ENCODE data around the gene NLRP7. TPM values are rescaled to one million over a fixed set of nuclear protein-coding genes. Genes with fewer than 3 reads are reported as not detected.
"Not testable (repeated sequence)": the region's sequence is repeated elsewhere in the genome, so short reads cannot be mapped to it uniquely, and the experiment has no call there.

NLRP7 gene
- not detected for polyA plus RNA-seq (ENCODE audit: low read depth in 6 of 6)

DNA sequence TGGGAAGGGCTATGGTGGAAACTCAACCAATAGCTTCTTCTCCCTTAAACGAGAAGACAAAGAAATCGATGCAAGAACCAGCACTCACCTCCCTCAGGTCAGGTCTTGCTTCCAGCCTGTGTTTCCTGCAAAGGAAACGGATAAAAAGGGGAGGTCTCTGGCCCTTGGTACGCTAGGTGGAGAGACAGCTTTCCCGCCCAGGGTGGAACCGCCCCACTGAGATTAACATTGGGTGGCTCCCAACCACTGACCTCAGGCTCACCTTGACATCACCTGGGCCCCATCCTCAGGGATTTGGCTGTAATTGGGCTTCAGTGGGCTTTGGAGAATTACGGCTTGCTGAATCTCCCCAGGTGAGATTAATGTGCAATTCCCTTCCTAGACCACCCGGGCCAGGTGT, at the start of gene NLRP7:
Gene NLRP7, minus strand, starts transcription at position 150 of the 400 bp plus-strand sequence.
- no peak for ATAC-seq (ENCODE audit: low read depth in 2 of 2)
- Mint-ChIP-seq H3K9me3 (peaks cover 0 to 2% (median 0%) of the 10 kb centered on the region in 7 donors), H3K4me1 (peaks cover 10 to 26% (median 12%) of the 10 kb centered on the region in 3 donors), H3K36me3 (no peaks in the 10 kb centered on the region), H3K4me3 (peak within 1 kb of the TSS in 1 of 8 donors; percentile 29), H3K27ac (peak within 1 kb of the TSS in 2 of 6 donors; percentile 36 to 49), H3K27me3 (peaks cover 0 to 13% (median 13%) of the 10 kb centered on the region in 3 donors)
- DNase-seq = no peak

- DNase-seq (no peak), ATAC-seq (ENCODE audit: low read depth in 2 of 2) (no peak)
- Mint-ChIP-seq H3K4me1 (no peaks in the 10 kb centered on the region), H3K9me3 (peaks cover 0 to 6% (median 3%) of the 10 kb centered on the region in 7 donors), H3K4me3 (no peak overlapping the region), H3K27me3 (peaks cover 0 to 1% (median 1%) of the 10 kb centered on the region in 3 donors), H3K27ac (peak overlapping the region in 1 of 6 donors; percentile 38), H3K36me3 (peaks cover under 1 to 9% of the 10 kb centered on the region in 2 donors)
Observed at GRCh38 chr19:54995561-54995960, 48.2 kb upstream of the NLRP7 start.

- H3K27ac Mint-ChIP-seq; H3K4me3 Mint-ChIP-seq; ATAC-seq (ENCODE audit: low read depth in 2 of 2); DNase-seq; H3K36me3 Mint-ChIP-seq; H3K4me1 Mint-ChIP-seq; H3K9me3 Mint-ChIP-seq: not testable (repeated sequence)
- H3K27me3 Mint-ChIP-seq = peaks cover 0 to 14% (median 0%) of the 10 kb centered on the region in 3 donors
Observed at GRCh38 chr19:54989531-54989930, 42.2 kb upstream of the NLRP7 start.

- not testable (repeated sequence) for H3K4me1 Mint-ChIP-seq; DNase-seq; H3K36me3 Mint-ChIP-seq; H3K9me3 Mint-ChIP-seq; ATAC-seq (ENCODE audit: low read depth in 2 of 2); H3K27ac Mint-ChIP-seq; H3K4me3 Mint-ChIP-seq
- peaks cover 0 to 13% (median 0%) of the 10 kb centered on the region in 3 donors for H3K27me3 Mint-ChIP-seq
Observed at GRCh38 chr19:54982562-54982961, 35.2 kb upstream of the NLRP7 start.

DNA sequence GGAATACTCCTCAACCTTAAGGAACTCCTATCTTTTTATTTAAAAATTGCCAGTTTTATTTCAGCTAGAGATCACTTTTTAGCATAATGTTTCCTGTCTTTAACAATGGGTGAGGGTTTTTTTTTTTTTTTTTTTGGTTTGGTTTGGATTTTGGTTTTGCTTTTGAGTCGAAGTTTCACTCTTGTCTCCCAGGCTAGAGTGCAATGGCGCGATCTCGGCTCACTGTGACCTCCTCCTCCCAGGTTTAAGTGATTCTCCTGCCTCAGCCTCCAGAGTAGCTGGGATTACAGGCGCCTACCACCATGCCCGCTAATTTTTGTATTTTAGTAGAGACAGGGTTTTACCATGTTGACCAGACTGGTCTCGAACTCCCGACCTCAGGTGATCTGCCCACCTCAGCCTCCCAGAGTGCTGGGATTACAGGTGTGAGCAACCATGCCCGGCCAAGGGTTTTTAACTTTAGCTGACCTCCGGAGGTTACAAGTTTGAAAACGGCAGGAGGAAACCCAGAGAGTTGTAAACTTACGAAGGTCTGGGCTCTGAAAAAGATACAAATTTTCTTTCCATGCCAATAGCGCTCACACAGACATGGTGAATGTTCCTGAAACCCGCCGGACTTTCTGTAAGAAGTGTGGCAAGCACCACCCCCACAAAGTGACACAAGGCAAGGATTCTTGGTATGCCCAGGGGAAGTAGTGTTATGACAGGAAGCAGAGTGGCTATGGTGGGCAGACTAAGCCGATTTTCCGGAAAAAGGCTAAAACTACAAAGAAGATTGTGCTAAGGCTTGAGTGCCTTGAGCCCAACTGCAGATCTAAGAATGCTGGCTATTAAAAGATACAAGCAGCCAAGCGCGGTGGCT, 26.1 kb upstream of the NLRP7 start:
- H3K4me1 Mint-ChIP-seq; DNase-seq; ATAC-seq (ENCODE audit: low read depth in 2 of 2); H3K27me3 Mint-ChIP-seq; H3K36me3 Mint-ChIP-seq: not testable (repeated sequence)
- Mint-ChIP-seq H3K27ac (peak overlapping the region in 2 of 6 donors; percentile 41 to 49), H3K4me3 (peak overlapping the region in 1 of 8 donors; percentile 49), H3K9me3 (peaks cover 0 to 17% (median 0%) of the 10 kb centered on the region in 7 donors)

- not testable (repeated sequence) for H3K36me3 Mint-ChIP-seq; H3K27ac Mint-ChIP-seq; ATAC-seq (ENCODE audit: low read depth in 2 of 2); H3K4me3 Mint-ChIP-seq; DNase-seq; H3K27me3 Mint-ChIP-seq
- Mint-ChIP-seq H3K4me1 (peaks cover 0 to 13% (median 8%) of the 10 kb centered on the region in 3 donors), H3K9me3 (peaks cover 0 to 17% (median 0%) of the 10 kb centered on the region in 7 donors)
Observed at GRCh38 chr19:54971446-54971845, 24.1 kb upstream of the NLRP7 start.

DNA sequence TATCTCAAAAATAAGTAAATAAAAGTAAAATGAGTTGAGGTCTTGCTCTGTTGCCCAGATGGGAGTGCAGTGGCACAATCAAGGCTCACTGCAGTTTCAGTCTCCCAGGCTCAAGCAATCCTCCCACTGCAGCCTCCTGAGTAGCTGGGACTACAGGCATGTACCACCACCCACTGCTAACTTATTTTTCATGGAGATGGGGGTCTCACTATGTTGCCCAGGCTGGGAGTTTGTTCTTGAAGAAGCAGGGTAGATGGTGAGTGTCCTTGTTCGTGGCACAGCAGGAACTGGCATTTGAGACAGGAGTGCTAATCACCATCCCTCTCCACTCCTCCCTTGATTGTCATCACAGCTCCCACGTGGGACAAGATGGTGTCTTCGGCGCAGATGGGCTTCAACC, 22.3 kb upstream of the NLRP7 start:
- DNase-seq = no peak
- no peak for ATAC-seq (ENCODE audit: low read depth in 2 of 2)
- Mint-ChIP-seq H3K4me3 (no peak overlapping the region), H3K27me3 (peaks cover 0 to 9% (median 0%) of the 10 kb centered on the region in 3 donors), H3K4me1 (peaks cover 0 to 14% (median 8%) of the 10 kb centered on the region in 3 donors), H3K36me3 (peaks cover 0 to 6% of the 10 kb centered on the region in 2 donors), H3K9me3 (peaks cover 0 to 17% (median 0%) of the 10 kb centered on the region in 7 donors), H3K27ac (no peak overlapping the region)

DNA sequence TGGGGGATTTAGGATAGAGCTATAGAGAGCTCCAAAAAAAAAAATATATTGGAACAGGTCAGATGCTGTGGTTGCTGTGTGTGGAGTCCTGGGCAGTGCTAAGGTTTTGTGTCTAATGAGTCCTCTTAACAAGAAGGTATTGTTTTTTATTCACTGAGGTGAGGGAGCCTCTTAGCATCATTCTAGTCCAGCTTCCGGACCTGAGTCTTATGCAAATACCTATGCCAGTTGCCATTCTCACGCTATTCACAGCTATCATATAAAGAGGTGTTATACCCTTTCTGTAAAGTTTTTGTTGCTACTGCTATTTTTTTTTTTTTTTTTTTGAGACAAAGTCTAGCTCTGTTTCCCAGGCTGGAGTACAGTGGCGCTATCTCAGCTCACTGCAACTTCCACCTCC, 20.3 kb upstream of the NLRP7 start:
- no peak for ATAC-seq (ENCODE audit: low read depth in 2 of 2)
- H3K36me3 Mint-ChIP-seq = peaks cover 0 to 6% of the 10 kb centered on the region in 2 donors
- no peak overlapping the region for H3K27ac Mint-ChIP-seq

GRCh38 chr19:54965055-54965454, 17.7 kb upstream of the NLRP7 start:
- H3K4me3 Mint-ChIP-seq, H3K27ac Mint-ChIP-seq, H3K36me3 Mint-ChIP-seq, H3K27me3 Mint-ChIP-seq, DNase-seq, H3K4me1 Mint-ChIP-seq, H3K9me3 Mint-ChIP-seq: not testable (repeated sequence)
- ATAC-seq (ENCODE audit: low read depth in 2 of 2) = peak; percentile 46 to 62

More for the DNA sequence above, 20.3 kb upstream of the NLRP7 start:
- Mint-ChIP-seq H3K4me3 (peak overlapping the region in 5 of 8 donors; percentile 3 to 69 (median 44)), H3K27me3 (peaks cover 0 to 9% (median 0%) of the 10 kb centered on the region in 3 donors), H3K9me3 (peaks cover 0 to 19% (median 0%) of the 10 kb centered on the region in 7 donors), H3K4me1 (peaks cover 0 to 5% (median 0%) of the 10 kb centered on the region in 3 donors)
- DNase-seq = no peak

DNA sequence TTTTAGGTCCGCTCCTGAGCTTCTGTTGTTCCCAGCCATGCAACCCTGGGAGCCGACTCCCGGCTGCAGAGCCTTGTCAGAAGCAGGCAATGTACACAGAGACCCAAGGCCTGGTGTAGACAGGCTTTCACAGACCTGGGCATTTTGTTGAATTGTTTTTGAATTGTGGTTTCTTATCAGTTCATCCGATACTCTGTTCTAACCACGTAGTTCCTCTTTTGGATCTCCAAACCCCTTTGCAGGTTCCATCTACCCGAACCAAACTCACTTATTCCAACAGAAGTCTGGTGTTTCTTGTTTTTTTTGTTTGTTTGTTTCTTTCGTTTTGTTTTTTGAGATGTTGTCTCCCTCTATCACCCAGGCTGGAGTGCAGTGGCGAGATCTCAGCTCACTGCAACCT, 12.5 kb upstream of the NLRP7 start:
- ATAC-seq (ENCODE audit: low read depth in 2 of 2) (peak; percentile 79 to 85), DNase-seq (peak; percentile 69)
- Mint-ChIP-seq H3K36me3 (no peaks in the 10 kb centered on the region), H3K27me3 (peaks cover 0 to 11% (median 5%) of the 10 kb centered on the region in 3 donors), H3K27ac (peak overlapping the region; percentile 90 to 99 (median 95)), H3K9me3 (peaks cover 0 to 9% (median 0%) of the 10 kb centered on the region in 7 donors), H3K4me1 (peaks cover 18 to 27% (median 27%) of the 10 kb centered on the region in 3 donors), H3K4me3 (peak overlapping the region; percentile 70 to 92 (median 86))

- peaks cover 21 to 36% (median 35%) of the 10 kb centered on the region in 3 donors for H3K4me1 Mint-ChIP-seq
- no peaks in the 10 kb centered on the region for H3K36me3 Mint-ChIP-seq
- H3K27ac Mint-ChIP-seq = peak overlapping the region in 2 of 6 donors; percentile 72 to 74
- peaks cover 0 to 7% (median 0%) of the 10 kb centered on the region in 7 donors for H3K9me3 Mint-ChIP-seq
- no peak overlapping the region for H3K4me3 Mint-ChIP-seq
- no peak for DNase-seq
- ATAC-seq (ENCODE audit: low read depth in 2 of 2) = no peak
- peaks cover 0 to 17% (median 16%) of the 10 kb centered on the region in 3 donors for H3K27me3 Mint-ChIP-seq
Observed at GRCh38 chr19:54955376-54955775, 8.0 kb upstream of the NLRP7 start.

GRCh38 chr19:54953345-54953713, 6.0 kb upstream of the NLRP7 start:
- H3K27ac Mint-ChIP-seq; H3K36me3 Mint-ChIP-seq; DNase-seq; H3K9me3 Mint-ChIP-seq; ATAC-seq (ENCODE audit: low read depth in 2 of 2): not testable (repeated sequence)
- H3K4me1 Mint-ChIP-seq = peaks cover 18 to 34% (median 20%) of the 10 kb centered on the region in 3 donors
- peaks cover 0 to 20% (median 6%) of the 10 kb centered on the region in 3 donors for H3K27me3 Mint-ChIP-seq
- H3K4me3 Mint-ChIP-seq = peak overlapping the region in 1 of 8 donors; percentile 70

GRCh38 chr19:54952591-54953344, 5.4 kb upstream of the NLRP7 start:
- H3K27me3 Mint-ChIP-seq = peaks cover 0 to 20% (median 6%) of the 10 kb centered on the region in 3 donors
- H3K9me3 Mint-ChIP-seq = peaks cover 0 to 1% (median 0%) of the 10 kb centered on the region in 7 donors
- no peak for ATAC-seq (ENCODE audit: low read depth in 2 of 2)
- H3K36me3 Mint-ChIP-seq = no peaks in the 10 kb centered on the region
- no peak for DNase-seq
- peaks cover 13 to 28% (median 14%) of the 10 kb centered on the region in 3 donors for H3K4me1 Mint-ChIP-seq
- no peak overlapping the region for H3K27ac Mint-ChIP-seq
- H3K4me3 Mint-ChIP-seq = peak overlapping the region in 2 of 8 donors; percentile 35 to 70

Data from naive B cell (primary cell).